Body of pancreas (tissue), 4 donors: ENCODE data around the gene CLDN6. TPM values are rescaled to one million over a fixed set of nuclear protein-coding genes. Genes with fewer than 3 reads are reported as not detected.

ENCODE experiments used
- ATAC-seq: fragments of 150-250 bp; one replicate; pipeline ENCODE4 v1.9.1; 2016
- DNase-seq, 4 donors: peaks; one replicate each; pipeline ENCODE4 v3.0.0-alpha.2; 2019
- H3K27ac ChIP-seq, 4 donors: fragments of 200-600 bp; sonication (generic); 1 replicate in 3 of 4; 2 replicates in 1 of 4; pipeline versions ENCODE4 v1.5.1 to v1.6.1; 2016 to 2019; ENCODE audit warnings: mild to moderate bottlenecking in 1 of 4, mixed read lengths in 1 of 4, moderate library complexity in 1 of 4
- H3K27me3 ChIP-seq, 2 donors: fragments of 200-600 bp; sonication (generic); one replicate each; pipeline ENCODE4 v1.6.0; 2016; ENCODE audit warnings: mild to moderate bottlenecking in 1 of 2
- H3K36me3 ChIP-seq, 2 donors: fragments of 200-600 bp; sonication (generic); replicated peaks in 1 of 2; 2 replicates each; pipeline ENCODE4 v1.5.1; 2016; ENCODE audit warnings: low read depth in 2 of 2; ENCODE audit not compliant: insufficient read depth in 1 of 2
- H3K4me1 ChIP-seq: fragments of 200-600 bp; sonication (generic); one replicate; pipeline ENCODE4 v1.6.0; 2016
- H3K4me3 ChIP-seq, 2 donors: fragments of 200-600 bp; sonication (generic); 1 replicate in 1 of 2; 2 replicates in 1 of 2; pipeline ENCODE4 v1.5.1; 2016 to 2019
- H3K9me3 ChIP-seq, 3 donors: fragments of 200-600 bp; sonication (generic); 1 replicate in 2 of 3; 2 replicates in 1 of 3; pipeline ENCODE4 v1.5.1; 2016
- POLR2A ChIP-seq, 3 donors: fragments of 450-650 bp; IDR thresholded peaks; one replicate each; pipeline ENCODE4 v1.6.1; 2016; ENCODE audit warnings: antibody characterized with exemption in 3 of 3, mild to moderate bottlenecking in 2 of 3
- WGBS, 2 donors: methylation state at CpG; one replicate each; pipeline ENCODE4 v1.1.5; 2017; 5-methylcytosine and 5-hydroxymethylcytosine counted together
- intact Hi-C: fragments of 100-400 bp; cut with DNase I; formaldehyde crosslinking; loops from one replicate; pipeline ENCODE4 v1.15.1; 2023
- small RNA-seq: library from RNA; depleted of rRNA; stranded (forward); fragments of <200 nt; gene quantifications from one replicate; pipeline ENCODE3, GENCODE V24; 2016
- total RNA-seq, 2 donors: library from RNA; depleted of rRNA; stranded (reverse); fragments of >200 nt; gene quantifications; one replicate each; pipeline ENCODE4 v1.1.0, GENCODE V29; 2016
- TF ChIP-seq, protein P1 (sequence below), 7 experiments: fragments of 450-650 bp in 4 of 7; fragments of 200-600 bp in 3 of 7; sonication (generic) in 3 of 7; IDR thresholded peaks; one replicate each; pipeline ENCODE4 v1.5.1; 2016 to 2019; ENCODE audit warnings: antibody characterized with exemption in 7 of 7

CLDN6 gene
- total RNA-seq, 2 donors from 2014 or later = 0.33 to 0.78 TPM

DNA sequence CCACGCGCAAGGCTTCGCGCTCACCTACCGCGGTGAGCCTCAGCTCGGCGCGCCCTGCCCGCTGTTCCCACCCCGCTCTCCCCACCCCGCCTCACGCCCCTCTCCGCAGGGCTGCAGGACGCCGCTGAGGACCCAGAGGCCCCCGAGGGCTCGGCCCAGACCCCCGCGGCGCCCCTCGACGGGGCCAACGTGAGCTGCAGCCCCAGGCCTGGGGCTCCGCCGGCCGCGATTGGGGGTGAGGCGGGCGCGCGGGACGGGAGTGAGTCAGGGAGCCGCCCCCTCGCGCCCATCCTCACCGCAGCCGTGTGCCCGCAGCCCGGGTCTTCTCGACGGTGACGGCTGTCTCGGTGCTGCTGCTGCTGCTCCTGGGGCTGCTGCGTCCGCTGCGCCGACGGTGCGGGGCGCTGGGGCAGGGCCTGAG lies 50.8 kb downstream of the CLDN6 start:
- Histone ChIP-seq H3K36me3 (no peaks in the 10 kb centered on the region), H3K4me3 (no peak overlapping the region), H3K4me1 (peaks cover 69% of the 10 kb centered on the region), H3K9me3 (no peaks in the 10 kb centered on the region), H3K27me3 (peaks cover 4 to 50% of the 10 kb centered on the region in 2 donors), H3K27ac (no peak overlapping the region)
- intact Hi-C loops = no loop called here
- ATAC-seq (no peak), DNase-seq (no peak)
- TF ChIP-seq, protein P1, sequence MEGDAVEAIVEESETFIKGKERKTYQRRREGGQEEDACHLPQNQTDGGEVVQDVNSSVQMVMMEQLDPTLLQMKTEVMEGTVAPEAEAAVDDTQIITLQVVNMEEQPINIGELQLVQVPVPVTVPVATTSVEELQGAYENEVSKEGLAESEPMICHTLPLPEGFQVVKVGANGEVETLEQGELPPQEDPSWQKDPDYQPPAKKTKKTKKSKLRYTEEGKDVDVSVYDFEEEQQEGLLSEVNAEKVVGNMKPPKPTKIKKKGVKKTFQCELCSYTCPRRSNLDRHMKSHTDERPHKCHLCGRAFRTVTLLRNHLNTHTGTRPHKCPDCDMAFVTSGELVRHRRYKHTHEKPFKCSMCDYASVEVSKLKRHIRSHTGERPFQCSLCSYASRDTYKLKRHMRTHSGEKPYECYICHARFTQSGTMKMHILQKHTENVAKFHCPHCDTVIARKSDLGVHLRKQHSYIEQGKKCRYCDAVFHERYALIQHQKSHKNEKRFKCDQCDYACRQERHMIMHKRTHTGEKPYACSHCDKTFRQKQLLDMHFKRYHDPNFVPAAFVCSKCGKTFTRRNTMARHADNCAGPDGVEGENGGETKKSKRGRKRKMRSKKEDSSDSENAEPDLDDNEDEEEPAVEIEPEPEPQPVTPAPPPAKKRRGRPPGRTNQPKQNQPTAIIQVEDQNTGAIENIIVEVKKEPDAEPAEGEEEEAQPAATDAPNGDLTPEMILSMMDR (IDR thresholded peaks at IDR 0.05) = no peak
- TF ChIP-seq POLR2A (IDR thresholded peaks at IDR 0.05) = no peak
- 8% methylated on average over 33 of the region's 51 CpGs; no CpG with 5 or more reads in 1 of the 2 donors for WGBS, 2 donors

DNA sequence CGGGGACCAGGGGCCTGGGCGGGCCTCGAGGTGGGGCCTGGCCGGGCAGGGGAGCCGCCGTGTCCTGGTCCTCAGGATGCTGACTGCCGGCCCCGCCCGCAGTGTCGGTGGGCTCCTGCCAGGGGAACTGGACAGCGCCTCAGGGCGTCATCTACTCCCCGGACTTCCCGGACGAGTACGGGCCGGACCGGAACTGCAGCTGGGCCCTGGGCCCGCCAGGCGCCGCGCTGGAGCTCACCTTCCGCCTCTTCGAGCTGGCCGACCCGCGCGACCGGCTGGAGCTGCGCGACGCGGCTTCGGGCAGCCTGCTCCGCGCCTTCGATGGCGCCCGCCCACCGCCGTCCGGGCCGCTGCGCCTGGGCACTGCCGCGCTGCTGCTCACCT lies 51.2 kb downstream of the CLDN6 start:
- Histone ChIP-seq H3K4me1 (peaks cover 69% of the 10 kb centered on the region), H3K27me3 (peaks cover 4 to 50% of the 10 kb centered on the region in 2 donors), H3K36me3 (no peaks in the 10 kb centered on the region), H3K4me3 (no peak overlapping the region), H3K27ac (no peak overlapping the region), H3K9me3 (no peaks in the 10 kb centered on the region)
- no peak for ATAC-seq
- 0% methylated on average over 16 to 42 of the region's 46 CpGs for WGBS, 2 donors
- DNase-seq = peak; percentile 41 to 64 (median 56)
- TF ChIP-seq, protein P1 (IDR thresholded peaks at IDR 0.05) = peak in 1 of 7 experiments; percentile 31
- no peak for TF ChIP-seq POLR2A (IDR thresholded peaks at IDR 0.05)
- intact Hi-C loops = no loop called here

GRCh38 chr16:2966043-2966807 lies 51.8 kb downstream of the CLDN6 start:
- Histone ChIP-seq H3K4me3 (no peak overlapping the region), H3K27ac (no peak overlapping the region), H3K4me1 (peaks cover 68% of the 10 kb centered on the region), H3K27me3 (peaks cover 4 to 50% of the 10 kb centered on the region in 2 donors), H3K36me3 (no peaks in the 10 kb centered on the region), H3K9me3 (no peaks in the 10 kb centered on the region)
- intact Hi-C loops = no loop called here
- 31 to 44% methylated on average over 19 to 39 of the region's 39 CpGs for WGBS, 2 donors
- no peak for TF ChIP-seq POLR2A (IDR thresholded peaks at IDR 0.05)
- TF ChIP-seq, protein P1 (IDR thresholded peaks at IDR 0.05) = no peak
- no peak for DNase-seq
- ATAC-seq = no peak

Small RNA genes within 50 kb of the gene (small RNA-seq; reads per million reads assigned to genes)
- gene LINC00514 = not detected

Other genes with a start within 250 kb of the CLDN6 start
- gene ELOB, start 240.9 kb downstream of the CLDN6 start, total RNA-seq = 100 to 1,000 TPM in 1 of 2 donors, 10 to 100 TPM in 1; 77.5 to 186 TPM
- not detected for gene PRSS33, start 230.6 kb downstream of the CLDN6 start, total RNA-seq
- gene PRSS41, start 219.7 kb downstream of the CLDN6 start, total RNA-seq = not detected
- gene PRSS21, start 200.9 kb downstream of the CLDN6 start, total RNA-seq = 1 to 10 TPM in 1 of 2 donors, under 1 TPM in 1; 0.66 to 1.6 TPM
- gene ZG16B, start 187.9 kb downstream of the CLDN6 start, total RNA-seq = not detected
- gene PRSS22, start 160.0 kb downstream of the CLDN6 start, total RNA-seq = 10 to 100 TPM in 1 of 2 donors, 1 to 10 TPM in 1; 3.6 to 19.4 TPM
- 10 to 100 TPM; 23.6 to 49.1 TPM for gene FLYWCH2, start 135.0 kb downstream of the CLDN6 start, total RNA-seq
- gene FLYWCH1, start 106.3 kb downstream of the CLDN6 start, total RNA-seq = 10 to 100 TPM; 24.6 to 53.7 TPM
- 1 to 10 TPM in 1 of 2 donors, not detected in 1; 6.3 TPM for gene KREMEN2, start 53.9 kb downstream of the CLDN6 start, total RNA-seq
- gene PAQR4, start 48.8 kb downstream of the CLDN6 start, total RNA-seq = 10 to 100 TPM in 1 of 2 donors, 1 to 10 TPM in 1; 8.8 to 13.2 TPM
- gene PKMYT1, start 37.7 kb downstream of the CLDN6 start, total RNA-seq = under 1 TPM in 1 of 2 donors, not detected in 1; 0.26 TPM
- gene CLDN9, start 5.3 kb downstream of the CLDN6 start, total RNA-seq = 10 to 100 TPM in 1 of 2 donors, 1 to 10 TPM in 1; 4.7 to 11.2 TPM
- 100 to 1,000 TPM; 132 to 229 TPM for gene TNFRSF12A, start 2.2 kb upstream of the CLDN6 start, total RNA-seq
- gene HCFC1R1, start 5.8 kb upstream of the CLDN6 start, total RNA-seq = 10 to 100 TPM in 1 of 2 donors, 1 to 10 TPM in 1; 6.9 to 15.3 TPM
- gene THOC6, start 5.9 kb upstream of the CLDN6 start, total RNA-seq = 10 to 100 TPM; 11.7 to 21.8 TPM
- gene BICDL2, start 18.8 kb upstream of the CLDN6 start, total RNA-seq = 100 to 1,000 TPM; 132 to 357 TPM
- under 1 TPM; under 0.01 to 0.99 TPM for gene MMP25, start 28.4 kb upstream of the CLDN6 start, total RNA-seq
- gene IL32, start 47.5 kb upstream of the CLDN6 start, total RNA-seq = 100 to 1,000 TPM; 184 to 238 TPM
- gene ZSCAN10, start 81.1 kb upstream of the CLDN6 start, total RNA-seq = not detected
- gene ZNF205, start 94.4 kb upstream of the CLDN6 start, total RNA-seq = 10 to 100 TPM; 14.2 to 20.0 TPM
- gene ZNF213, start 116.8 kb upstream of the CLDN6 start, total RNA-seq = 10 to 100 TPM; 12.5 to 21.4 TPM
- not detected for gene OR1F1, start 170.0 kb upstream of the CLDN6 start, total RNA-seq
- gene ZNF200, start 217.0 kb upstream of the CLDN6 start, total RNA-seq = 1 to 10 TPM; 2.0 to 7.0 TPM
- under 1 TPM; 0.78 to 0.99 TPM for gene MEFV, start 238.4 kb upstream of the CLDN6 start, total RNA-seq